Measurements from ENCODE around the gene GLI2. TPM values are rescaled to one million over a fixed set of nuclear protein-coding genes. Genes with fewer than 3 reads are reported as not detected.

Gene GLI2
- total and polyA plus RNA-seq, 2 donors (not counting 1 experiment from before 2014, with no cell fraction given) = not detected

DNA sequence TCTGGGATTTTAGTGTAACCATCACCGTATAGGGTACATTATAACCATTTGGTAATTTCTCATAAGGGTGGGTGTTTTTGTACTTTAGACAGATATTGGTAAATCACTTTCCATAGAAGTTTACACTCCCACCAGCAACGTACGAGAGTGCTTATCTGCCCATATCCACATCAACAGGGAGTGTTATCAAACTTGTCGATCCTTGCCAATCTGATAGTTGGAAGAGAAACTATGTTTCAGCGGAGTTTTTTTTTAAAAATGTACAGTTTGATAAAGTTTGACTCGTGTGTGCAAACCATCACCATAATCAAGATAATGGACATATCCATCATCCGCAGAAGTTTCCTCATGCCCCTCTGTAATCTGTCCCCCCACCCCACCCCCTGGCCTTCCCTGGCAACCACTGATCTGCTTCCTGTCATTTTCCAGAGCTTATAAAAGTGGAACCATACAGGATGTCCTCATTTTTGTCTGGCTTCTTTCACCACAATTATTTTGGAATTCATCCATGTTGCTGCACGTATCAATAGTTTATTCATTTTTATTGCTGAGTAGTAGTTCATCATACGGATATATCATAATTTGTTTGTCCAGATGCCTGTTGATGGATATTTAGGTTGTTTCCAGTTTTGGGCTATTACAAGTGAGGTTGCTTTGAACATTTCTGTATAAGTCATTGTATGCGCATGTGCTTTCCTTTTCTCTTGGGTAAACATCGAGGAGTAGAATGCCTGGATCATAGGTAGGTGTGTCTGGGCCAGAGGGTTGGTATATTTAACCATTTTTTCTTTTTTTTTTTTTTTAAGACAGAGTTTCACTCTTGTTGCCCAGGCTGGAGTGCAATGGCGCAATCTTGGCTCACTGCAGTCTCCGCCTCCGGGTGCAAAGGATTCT, 18.6 kb downstream of the GLI2 start:
- H3K4me3 ChIP-seq (ENCODE audit: control extremely low read depth in 1 of 5, extremely low read depth in 1 of 5, insufficient read depth in 1 of 5, low read depth in 2 of 5, low read length in 4 of 5) = no peak overlapping the region
- H3K9me3 Mint-ChIP-seq (ENCODE audit: insufficient read depth) = no peaks in the 10 kb centered on the region
- intact Hi-C loops (cut with micrococcal nuclease) = no loop called here
- H4K20me1 ChIP-seq (ENCODE audit: control insufficient read depth, insufficient read depth, low read length, poor library complexity, severe bottlenecking) = no peaks in the 10 kb centered on the region
- DNase-seq (no peak), ATAC-seq (ENCODE audit: low read depth) (no peak)
- peaks cover 12% of the 10 kb centered on the region for H3K27me3 Mint-ChIP-seq
- H3K4me1 ChIP-seq (ENCODE audit: control insufficient read depth in 2 of 2, insufficient read depth in 2 of 2, low read length in 2 of 2) = no peaks in the 10 kb centered on the region
- no peak overlapping the region for H3K27ac Mint-ChIP-seq
- H3K4me1 Mint-ChIP-seq = no peaks in the 10 kb centered on the region
- no peak overlapping the region for H3K4me3 Mint-ChIP-seq
- H3K36me3 ChIP-seq (replicated peaks in 1 of 2; ENCODE audit: control extremely low read depth in 1 of 2, control insufficient read depth in 1 of 2, extremely low read depth in 1 of 2, insufficient read depth in 2 of 2, low read length in 1 of 2) = no peaks in the 10 kb centered on the region
- no peaks in the 10 kb centered on the region for H3K79me2 ChIP-seq (ENCODE audit: control insufficient read depth, insufficient read depth, low read length)
- no peak for TF ChIP-seq EZH2 (IDR thresholded peaks at IDR 0.05; ENCODE audit: borderline replicate concordance, insufficient read depth, low read depth, low read length, poor library complexity, severe bottlenecking)
- TF ChIP-seq, protein P1, sequence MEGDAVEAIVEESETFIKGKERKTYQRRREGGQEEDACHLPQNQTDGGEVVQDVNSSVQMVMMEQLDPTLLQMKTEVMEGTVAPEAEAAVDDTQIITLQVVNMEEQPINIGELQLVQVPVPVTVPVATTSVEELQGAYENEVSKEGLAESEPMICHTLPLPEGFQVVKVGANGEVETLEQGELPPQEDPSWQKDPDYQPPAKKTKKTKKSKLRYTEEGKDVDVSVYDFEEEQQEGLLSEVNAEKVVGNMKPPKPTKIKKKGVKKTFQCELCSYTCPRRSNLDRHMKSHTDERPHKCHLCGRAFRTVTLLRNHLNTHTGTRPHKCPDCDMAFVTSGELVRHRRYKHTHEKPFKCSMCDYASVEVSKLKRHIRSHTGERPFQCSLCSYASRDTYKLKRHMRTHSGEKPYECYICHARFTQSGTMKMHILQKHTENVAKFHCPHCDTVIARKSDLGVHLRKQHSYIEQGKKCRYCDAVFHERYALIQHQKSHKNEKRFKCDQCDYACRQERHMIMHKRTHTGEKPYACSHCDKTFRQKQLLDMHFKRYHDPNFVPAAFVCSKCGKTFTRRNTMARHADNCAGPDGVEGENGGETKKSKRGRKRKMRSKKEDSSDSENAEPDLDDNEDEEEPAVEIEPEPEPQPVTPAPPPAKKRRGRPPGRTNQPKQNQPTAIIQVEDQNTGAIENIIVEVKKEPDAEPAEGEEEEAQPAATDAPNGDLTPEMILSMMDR (IDR thresholded peaks at IDR 0.05) = no peak
- H3K9me3 ChIP-seq (ENCODE audit: control extremely low read depth in 1 of 3, control insufficient read depth in 2 of 3, insufficient read depth in 1 of 3, low read length in 2 of 3) = peaks cover 0 to 10% (median 0%) of the 10 kb centered on the region in 3 donors
- WGBS (ENCODE audit: insufficient coverage) = 99% methylated on average over 6 of the region's 14 CpGs
- H3K27me3 ChIP-seq (replicated peaks in 1 of 4; ENCODE audit: control extremely low read depth in 1 of 4, control insufficient read depth in 3 of 4, insufficient read depth in 4 of 4, low read length in 3 of 4) = no peaks in the 10 kb centered on the region
- H3K9ac ChIP-seq (ENCODE audit: low read length) = no peak overlapping the region
- CTCF ChIA-PET = no interaction called here
- H3K4me2 ChIP-seq (replicated peaks; ENCODE audit: low read depth, low read length, poor library complexity, severe bottlenecking) = no peak overlapping the region
- POLR2A ChIA-PET = no interaction called here
- H2AFZ ChIP-seq (ENCODE audit: insufficient read depth, low read depth, low read length, poor library complexity, severe bottlenecking) = no peak overlapping the region
- no peak overlapping the region for H3K27ac ChIP-seq (ENCODE audit: low read length in 2 of 2)

Measured in B cell (primary cell).